K562 (cell line): ENCODE data around the gene ZNF687. TPM values are rescaled to one million over a fixed set of nuclear protein-coding genes. Genes with fewer than 3 reads are reported as not detected.

Experiments used
- CC2D1A ChIP-seq: fragments of 450-650 bp; IDR thresholded peaks from 2 replicates; pipeline ENCODE4 v1.6.1; 2017; ENCODE audit warnings: mild to moderate bottlenecking
- CTCFL ChIP-seq: IDR thresholded peaks from 2 replicates; pipeline ENCODE4 v1.6.1; 2011; ENCODE audit warnings: borderline replicate concordance, low read depth, mild to moderate bottlenecking, moderate library complexity, low read length; ENCODE audit not compliant: insufficient read depth, poor library complexity, severe bottlenecking
- DPF2 ChIP-seq: fragments of 450-650 bp; IDR thresholded peaks from 2 replicates; pipeline ENCODE4 v1.6.1; 2016
- ETV6 ChIP-seq, 3 experiments: fragments of 150-350 bp in 1 of 3; sonication (generic) in 1 of 3; formaldehyde crosslinking in 1 of 3; IDR thresholded peaks; 2 replicates each; pipeline versions ENCODE4 v1.6.1 to v1.8.0; 2014 to 2022; ENCODE audit warnings: borderline replicate concordance in 2 of 3, low read depth in 2 of 3, antibody characterized with exemption in 1 of 3, low read length in 1 of 3, mild to moderate bottlenecking in 1 of 3, missing genetic modification reagents in 1 of 3
- HMGN3 ChIP-seq: IDR thresholded peaks from 2 replicates; pipeline ENCODE4 v1.6.1; 2011; ENCODE audit warnings: borderline replicate concordance, low read depth, mild to moderate bottlenecking, mixed read lengths, low read length; ENCODE audit not compliant: insufficient read length; ENCODE audit errors: extremely low read depth
- LCOR ChIP-seq: sonication (generic); formaldehyde crosslinking; IDR thresholded peaks from 2 replicates; pipeline ENCODE4 v1.8.0; 2022; ENCODE audit warnings: mild to moderate bottlenecking, missing genetic modification reagents
- MEIS2 ChIP-seq: fragments of 450-650 bp; IDR thresholded peaks from 2 replicates; pipeline ENCODE4 v1.6.1; 2014; ENCODE audit warnings: mild to moderate bottlenecking; ENCODE audit not compliant: partially characterized antibody
- MIER1 ChIP-seq: fragments of 450-650 bp; IDR thresholded peaks from 2 replicates; pipeline ENCODE4 v1.6.1; 2016; ENCODE audit warnings: antibody characterized with exemption, mild to moderate bottlenecking, low read depth
- NFE2L1 ChIP-seq: fragments of 450-650 bp; IDR thresholded peaks from 2 replicates; pipeline ENCODE4 v1.6.1; 2016; ENCODE audit warnings: missing genetic modification characterization, low read depth, mild to moderate bottlenecking, missing compliant biosample characterization, moderate library complexity, borderline replicate concordance
- NR0B1 ChIP-seq: fragments of 450-650 bp; IDR thresholded peaks from one replicate; pipeline ENCODE4 v1.6.1; 2018; ENCODE audit warnings: mild to moderate bottlenecking, moderate library complexity; ENCODE audit not compliant: partially characterized antibody
- OTX1 ChIP-seq: fragments of 450-650 bp; formaldehyde crosslinking; IDR thresholded peaks from 2 replicates; pipeline ENCODE4 v1.4.0; 2022; ENCODE audit warnings: mild to moderate bottlenecking
- PRPF4 ChIP-seq: fragments of 200-400 bp; formaldehyde crosslinking; IDR thresholded peaks from one replicate; pipeline ENCODE4 v1.6.1; 2017; ENCODE audit warnings: low read length, low read depth, mild to moderate bottlenecking; ENCODE audit not compliant: insufficient read depth, poor library complexity, severe bottlenecking
- RBM22 ChIP-seq: fragments of 200-400 bp; formaldehyde crosslinking; IDR thresholded peaks from 2 replicates; pipeline ENCODE4 v1.6.1; 2018; ENCODE audit warnings: low read length, low read depth; ENCODE audit not compliant: poor library complexity, severe bottlenecking
- TCF7 ChIP-seq: sonication (generic); IDR thresholded peaks from 2 replicates; pipeline ENCODE4 v1.6.1; 2016; ENCODE audit warnings: antibody characterized with exemption, borderline replicate concordance
- ZBTB7A ChIP-seq: IDR thresholded peaks from 2 replicates; pipeline ENCODE4 v1.6.1; 2011; ENCODE audit warnings: low read depth, mild to moderate bottlenecking, low read length, moderate library complexity, borderline replicate concordance; ENCODE audit not compliant: control insufficient read depth
- ZC3H11A ChIP-seq: IDR thresholded peaks from 2 replicates; pipeline ENCODE4 v1.6.1; 2012; ENCODE audit warnings: low read depth, low read length, improper control_type of control experiment
- ZFX ChIP-seq: sonication (generic); formaldehyde crosslinking; IDR thresholded peaks from 2 replicates; pipeline ENCODE4 v1.8.0; 2022; ENCODE audit warnings: mild to moderate bottlenecking, missing genetic modification reagents, moderate library complexity
- ZNF354B ChIP-seq: fragments of 250-450 bp; sonication (Bioruptor Pico); IDR thresholded peaks from 2 replicates; pipeline ENCODE4 v1.4.0; 2020
- ZNF644 ChIP-seq: fragments of 200-800 bp; sonication (Bioruptor generic); IDR thresholded peaks from 2 replicates; pipeline ENCODE4 v1.6.1; 2016; ENCODE audit warnings: low read depth, missing genetic modification characterization, missing compliant biosample characterization
- polyA plus RNA-seq, 8 experiments: library from polyadenylated mRNA; depleted of rRNA in 4 of 8; stranded (reverse) in 5 of 8; unstranded in 3 of 8; fragments of >200 nt; fragmentation: Nextera tagmentation in 2 of 8; fragmentation: Illumina TruSeq in 1 of 8; extraction: Ambion mirVana in 2 of 8; extraction: Trizol in 1 of 8; gene quantifications; 2 replicates each; pipeline versions ENCODE4 v1.2.1 to v1.2.3, GENCODE V29; 2011 to 2014; ENCODE audit warnings: inconsistent platforms in 1 of 8, missing spikeins in 1 of 8
- total RNA-seq, 7 experiments: library from RNA; depleted of rRNA in 6 of 7; stranded (reverse); fragments of >200 nt in 6 of 7; fragmentation: Illumina TruSeq in 2 of 7; extraction: Trizol in 2 of 7; gene quantifications; 2 replicates each; pipeline versions ENCODE4 v1.2.1 to v1.2.3, GENCODE V29; 2011 to 2021; ENCODE audit warnings: low replicate concordance in 1 of 7
- TF ChIP-seq, protein P1 (sequence below), 2 experiments: fragments of 450-650 bp; IDR thresholded peaks; 2 replicates each; pipeline ENCODE4 v1.6.1; 2016

Gene ZNF687
- total and polyA plus RNA-seq, 9 of the 15 experiments (the other 6 are each of a cell fraction or from before 2014, with no cell fraction given): 0.13 to 26.4 (median 10.6) TPM

GRCh38 chr1:151254217-151255213 is 27.6 kb upstream of the ZNF687 start, which contains the start of gene PSMD4 (continued):
- TF ChIP-seq, protein P1, sequence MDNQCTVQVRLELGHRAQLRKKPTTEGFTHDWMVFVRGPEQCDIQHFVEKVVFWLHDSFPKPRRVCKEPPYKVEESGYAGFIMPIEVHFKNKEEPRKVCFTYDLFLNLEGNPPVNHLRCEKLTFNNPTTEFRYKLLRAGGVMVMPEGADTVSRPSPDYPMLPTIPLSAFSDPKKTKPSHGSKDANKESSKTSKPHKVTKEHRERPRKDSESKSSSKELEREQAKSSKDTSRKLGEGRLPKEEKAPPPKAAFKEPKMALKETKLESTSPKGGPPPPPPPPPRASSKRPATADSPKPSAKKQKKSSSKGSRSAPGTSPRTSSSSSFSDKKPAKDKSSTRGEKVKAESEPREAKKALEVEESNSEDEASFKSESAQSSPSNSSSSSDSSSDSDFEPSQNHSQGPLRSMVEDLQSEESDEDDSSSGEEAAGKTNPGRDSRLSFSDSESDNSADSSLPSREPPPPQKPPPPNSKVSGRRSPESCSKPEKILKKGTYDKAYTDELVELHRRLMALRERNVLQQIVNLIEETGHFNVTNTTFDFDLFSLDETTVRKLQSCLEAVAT (IDR thresholded peaks at IDR 0.05): peak; percentile 58 to 98; a peak in 3 of 4 replicates
- TF ChIP-seq OTX1 (CRISPR knock-in tag) (no peak), NFE2L1 (no peak), PRPF4 (no peak), DPF2 (no peak; the same call in 1 of the 2 replicates), TCF7 (no peak), ETV6 (IDR thresholded peaks at IDR 0.05; ENCODE audit: borderline replicate concordance in 1 of 2, low read depth in 2 of 2, low read length in 1 of 2) (no peak), ETV6 (CRISPR knock-in tag; IDR thresholded peaks at IDR 0.05; ENCODE audit: borderline replicate concordance) (no peak), LCOR (CRISPR knock-in tag) (no peak), ZFX (CRISPR knock-in tag) (peak; percentile 88), NR0B1 (no peak), ZC3H11A (no peak), RBM22 (no peak), ZBTB7A (peak; percentile 35; the same call in 1 of the 2 replicates), ZNF354B (CRISPR knock-in tag) (no peak), MIER1 (no peak), CTCFL (peak; percentile 30), HMGN3 (no peak), CC2D1A (0 out of 2 replicates have a peak, but pooled peaks have one; percentile 48), ZNF644 (0 out of 2 replicates have a peak, but pooled peaks have one; percentile 72), MEIS2 (no peak)
